HG02938 (cell line): ENCODE data around the gene PROSER3.
"Not testable (repeated sequence)": the region's sequence is repeated elsewhere in the genome, so short reads cannot be mapped to it uniquely, and the experiment has no call there.

ENCODE experiments used
- ATAC-seq: cut with Tn5 transposase; IDR thresholded peaks from one replicate; pipeline ENCODE4 v1.9.1; 2021; ENCODE audit warnings: mild to moderate bottlenecking, moderate library complexity; ENCODE audit not compliant: unreplicated experiment

Gene PROSER3

GRCh38 chr19:35789978-35790944, 32.3 kb downstream of the PROSER3 start:
- no peak for ATAC-seq

GRCh38 chr19:35790981-35791813, 33.2 kb downstream of the PROSER3 start:
- no peak for ATAC-seq

GRCh38 chr19:35791814-35792279, 33.9 kb downstream of the PROSER3 start:
- ATAC-seq: no peak

GRCh38 chr19:35792312-35792711, 34.3 kb downstream of the PROSER3 start:
- no peak for ATAC-seq

- ATAC-seq: no peak
Observed at GRCh38 chr19:35792888-35793287, 34.9 kb downstream of the PROSER3 start.

- ATAC-seq: no peak
Observed at GRCh38 chr19:35793381-35794165, 35.6 kb downstream of the PROSER3 start.

GRCh38 chr19:35795564-35795963, 37.6 kb downstream of the PROSER3 start:
- not testable (repeated sequence) for ATAC-seq

GRCh38 chr19:35796645-35797542, 38.9 kb downstream of the PROSER3 start:
- no peak for ATAC-seq

- no peak for ATAC-seq
Observed at GRCh38 chr19:35797663-35798062, 39.7 kb downstream of the PROSER3 start.

GRCh38 chr19:35801828-35802227, 43.9 kb downstream of the PROSER3 start:
- ATAC-seq: no peak

GRCh38 chr19:35805526-35806102, 47.6 kb downstream of the PROSER3 start:
- no peak for ATAC-seq

- ATAC-seq: no peak
Observed at GRCh38 chr19:35806597-35806996, 48.6 kb downstream of the PROSER3 start.

GRCh38 chr19:35807633-35808032, 49.7 kb downstream of the PROSER3 start:
- ATAC-seq: no peak

- no peak for ATAC-seq
Observed at GRCh38 chr19:35811317-35812219, 53.6 kb downstream of the PROSER3 start.

- ATAC-seq: no peak
Observed at GRCh38 chr19:35812220-35813042, 54.5 kb downstream of the PROSER3 start, which contains the start of gene PRODH2. PRODH2 (minus strand) TSS chr19:35812845; CDS start chr19:35812805, 40 bp downstream.

GRCh38 chr19:35813043-35813890, 55.3 kb downstream of the PROSER3 start:
- no peak for ATAC-seq
